ENCODE measurements around the gene STAM2.

DNA sequence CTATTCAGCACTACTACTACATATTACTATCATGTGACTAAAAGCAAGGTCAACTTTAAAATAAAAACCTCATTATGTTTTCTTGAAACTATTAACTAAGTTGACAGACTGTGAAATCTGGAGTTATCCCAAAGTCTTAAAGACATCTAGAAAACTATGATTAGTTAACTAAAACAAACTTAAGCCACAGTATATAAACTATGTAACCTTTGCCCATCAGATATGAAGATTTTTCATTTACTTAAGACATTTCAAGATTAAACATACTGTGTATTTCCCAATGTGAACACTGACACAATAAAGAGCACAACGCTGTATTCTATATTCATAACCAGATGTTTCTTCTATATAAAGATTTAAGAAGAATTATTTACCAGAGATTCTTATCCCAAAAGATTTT, 43.3 kb downstream of the STAM2 start:
- TF ChIP-seq EZH2 (IDR thresholded peaks at IDR 0.05; ENCODE audit: low read length, unreplicated experiment), result no peak
- TF ChIP-seq, protein P1, sequence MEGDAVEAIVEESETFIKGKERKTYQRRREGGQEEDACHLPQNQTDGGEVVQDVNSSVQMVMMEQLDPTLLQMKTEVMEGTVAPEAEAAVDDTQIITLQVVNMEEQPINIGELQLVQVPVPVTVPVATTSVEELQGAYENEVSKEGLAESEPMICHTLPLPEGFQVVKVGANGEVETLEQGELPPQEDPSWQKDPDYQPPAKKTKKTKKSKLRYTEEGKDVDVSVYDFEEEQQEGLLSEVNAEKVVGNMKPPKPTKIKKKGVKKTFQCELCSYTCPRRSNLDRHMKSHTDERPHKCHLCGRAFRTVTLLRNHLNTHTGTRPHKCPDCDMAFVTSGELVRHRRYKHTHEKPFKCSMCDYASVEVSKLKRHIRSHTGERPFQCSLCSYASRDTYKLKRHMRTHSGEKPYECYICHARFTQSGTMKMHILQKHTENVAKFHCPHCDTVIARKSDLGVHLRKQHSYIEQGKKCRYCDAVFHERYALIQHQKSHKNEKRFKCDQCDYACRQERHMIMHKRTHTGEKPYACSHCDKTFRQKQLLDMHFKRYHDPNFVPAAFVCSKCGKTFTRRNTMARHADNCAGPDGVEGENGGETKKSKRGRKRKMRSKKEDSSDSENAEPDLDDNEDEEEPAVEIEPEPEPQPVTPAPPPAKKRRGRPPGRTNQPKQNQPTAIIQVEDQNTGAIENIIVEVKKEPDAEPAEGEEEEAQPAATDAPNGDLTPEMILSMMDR (conservative IDR thresholded peaks at IDR 0.05; ENCODE audit: low read depth, low read length), result no peak
